C4-2B (cell line): ENCODE results near the gene MLYCD.
"Not testable (repeated sequence)": the region's sequence is repeated elsewhere in the genome, so short reads cannot be mapped to it uniquely, and the experiment has no call there.

Source experiments
- H3K27ac ChIP-seq: fragments of 450-650 bp; 2 replicates; pipeline ENCODE4 v1.5.1; 2017
- ZFX ChIP-seq: fragments of 450-650 bp; IDR thresholded peaks from 2 replicates; pipeline ENCODE4 v1.6.1; 2017
- TF ChIP-seq, protein P1 (sequence below): fragments of 450-650 bp; conservative IDR thresholded peaks from 2 replicates; pipeline ENCODE4 v1.5.1; 2017; ENCODE audit warnings: mild to moderate bottlenecking

MLYCD gene

DNA sequence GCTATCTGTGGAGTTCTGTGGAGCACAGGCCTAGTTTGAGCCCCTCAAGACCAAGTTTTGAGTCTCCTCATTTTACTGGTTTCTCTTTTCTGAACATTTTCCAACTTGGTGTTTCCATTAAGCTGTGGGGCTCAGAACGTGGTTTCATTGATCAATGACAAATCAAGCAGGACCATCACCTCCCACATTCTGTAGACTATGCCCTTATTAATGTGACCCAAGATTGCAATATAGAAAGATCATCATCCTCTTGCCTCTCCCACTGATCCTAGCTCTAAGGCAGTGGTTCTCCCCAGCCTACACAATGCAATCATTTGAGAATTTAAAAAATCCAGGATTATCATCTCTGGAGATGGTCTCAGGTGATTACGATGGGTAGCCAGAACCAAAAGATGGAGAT is 38.4 kb downstream of the MLYCD start:
- H3K27ac ChIP-seq = no peak overlapping the region
- no peak for TF ChIP-seq ZFX

DNA sequence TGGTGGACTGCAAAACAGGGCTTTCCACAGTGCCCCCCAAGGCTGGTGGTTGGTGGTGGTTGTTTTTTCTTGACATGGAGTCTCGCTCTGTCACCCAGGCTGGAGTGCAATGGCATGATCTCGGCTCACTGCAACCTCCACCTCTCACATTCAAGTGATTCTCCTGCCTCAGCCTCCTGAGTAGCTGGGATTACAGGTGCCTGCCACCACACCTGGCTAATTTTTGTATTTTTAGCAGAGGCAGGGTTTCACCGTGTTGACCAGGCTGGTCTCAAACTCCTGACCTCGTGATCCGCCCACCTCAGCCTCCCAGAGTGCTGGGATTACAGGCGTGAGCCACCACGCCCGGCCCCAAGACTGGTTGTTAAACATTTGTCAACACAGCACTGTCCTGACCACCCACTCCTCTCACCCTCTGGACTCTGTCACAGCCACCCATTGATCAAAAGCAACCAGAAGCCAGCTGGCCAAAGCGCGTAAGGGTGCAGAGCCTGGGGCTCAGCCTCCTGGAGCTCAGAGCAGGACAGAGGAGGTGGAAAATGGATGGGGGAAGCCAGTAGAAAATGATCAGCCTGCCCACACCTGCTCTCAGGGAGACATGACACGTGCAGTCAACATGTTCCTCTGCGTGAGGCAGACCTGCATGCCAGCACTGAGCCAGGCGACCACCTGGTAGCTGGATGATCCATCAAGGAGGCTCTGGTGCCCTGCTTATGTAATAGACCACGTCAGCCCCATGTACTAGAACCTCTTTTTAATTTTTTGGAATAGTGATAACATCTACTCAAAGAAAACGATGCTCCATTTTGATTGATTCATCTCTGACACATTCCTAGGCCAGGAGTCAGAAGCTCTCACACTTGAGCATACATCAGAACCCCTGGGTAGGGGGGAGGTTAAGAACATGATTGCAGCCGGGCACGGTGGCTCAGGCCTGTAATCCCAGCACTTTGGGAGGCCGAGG is 39.3 kb downstream of the MLYCD start:
- TF ChIP-seq, protein P1, sequence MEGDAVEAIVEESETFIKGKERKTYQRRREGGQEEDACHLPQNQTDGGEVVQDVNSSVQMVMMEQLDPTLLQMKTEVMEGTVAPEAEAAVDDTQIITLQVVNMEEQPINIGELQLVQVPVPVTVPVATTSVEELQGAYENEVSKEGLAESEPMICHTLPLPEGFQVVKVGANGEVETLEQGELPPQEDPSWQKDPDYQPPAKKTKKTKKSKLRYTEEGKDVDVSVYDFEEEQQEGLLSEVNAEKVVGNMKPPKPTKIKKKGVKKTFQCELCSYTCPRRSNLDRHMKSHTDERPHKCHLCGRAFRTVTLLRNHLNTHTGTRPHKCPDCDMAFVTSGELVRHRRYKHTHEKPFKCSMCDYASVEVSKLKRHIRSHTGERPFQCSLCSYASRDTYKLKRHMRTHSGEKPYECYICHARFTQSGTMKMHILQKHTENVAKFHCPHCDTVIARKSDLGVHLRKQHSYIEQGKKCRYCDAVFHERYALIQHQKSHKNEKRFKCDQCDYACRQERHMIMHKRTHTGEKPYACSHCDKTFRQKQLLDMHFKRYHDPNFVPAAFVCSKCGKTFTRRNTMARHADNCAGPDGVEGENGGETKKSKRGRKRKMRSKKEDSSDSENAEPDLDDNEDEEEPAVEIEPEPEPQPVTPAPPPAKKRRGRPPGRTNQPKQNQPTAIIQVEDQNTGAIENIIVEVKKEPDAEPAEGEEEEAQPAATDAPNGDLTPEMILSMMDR = no peak
- no peak for TF ChIP-seq ZFX
- no peak overlapping the region for H3K27ac ChIP-seq

DNA sequence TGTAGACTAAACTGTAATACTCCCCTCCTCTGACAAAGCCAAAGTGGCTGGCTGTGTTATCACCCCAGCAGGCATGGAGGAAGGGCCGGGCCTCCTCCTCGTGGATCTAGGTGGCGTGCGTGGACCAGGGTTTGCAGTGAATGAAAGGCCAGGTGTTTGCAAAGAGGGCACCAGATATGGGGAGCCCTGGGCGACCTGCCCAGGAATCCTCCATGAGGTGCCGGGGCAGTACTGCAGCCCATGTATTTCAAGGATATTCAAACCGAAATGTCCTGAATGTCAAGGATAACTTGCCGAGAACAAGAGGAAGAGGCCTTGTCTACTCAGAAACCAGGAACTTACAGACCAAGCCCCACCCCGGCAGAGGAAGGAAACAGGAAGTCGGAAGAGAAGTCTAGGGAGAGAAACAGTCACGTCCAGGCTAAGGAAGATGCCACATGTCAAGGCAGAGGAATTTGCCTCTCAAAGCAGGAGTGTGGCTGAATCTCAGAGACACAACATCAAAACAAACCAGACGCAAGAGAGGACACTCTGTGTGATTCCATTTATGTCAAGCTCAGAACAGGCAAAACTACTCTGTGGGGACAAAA is 40.4 kb downstream of the MLYCD start:
- TF ChIP-seq ZFX = no peak
- TF ChIP-seq, protein P1 = no peak
- H3K27ac ChIP-seq = no peak overlapping the region

- H3K27ac ChIP-seq = no peak overlapping the region
- TF ChIP-seq, protein P1 = no peak
- TF ChIP-seq ZFX = no peak
Measured at GRCh38 chr16:83940119-83940518, 41.2 kb downstream of the MLYCD start.

DNA sequence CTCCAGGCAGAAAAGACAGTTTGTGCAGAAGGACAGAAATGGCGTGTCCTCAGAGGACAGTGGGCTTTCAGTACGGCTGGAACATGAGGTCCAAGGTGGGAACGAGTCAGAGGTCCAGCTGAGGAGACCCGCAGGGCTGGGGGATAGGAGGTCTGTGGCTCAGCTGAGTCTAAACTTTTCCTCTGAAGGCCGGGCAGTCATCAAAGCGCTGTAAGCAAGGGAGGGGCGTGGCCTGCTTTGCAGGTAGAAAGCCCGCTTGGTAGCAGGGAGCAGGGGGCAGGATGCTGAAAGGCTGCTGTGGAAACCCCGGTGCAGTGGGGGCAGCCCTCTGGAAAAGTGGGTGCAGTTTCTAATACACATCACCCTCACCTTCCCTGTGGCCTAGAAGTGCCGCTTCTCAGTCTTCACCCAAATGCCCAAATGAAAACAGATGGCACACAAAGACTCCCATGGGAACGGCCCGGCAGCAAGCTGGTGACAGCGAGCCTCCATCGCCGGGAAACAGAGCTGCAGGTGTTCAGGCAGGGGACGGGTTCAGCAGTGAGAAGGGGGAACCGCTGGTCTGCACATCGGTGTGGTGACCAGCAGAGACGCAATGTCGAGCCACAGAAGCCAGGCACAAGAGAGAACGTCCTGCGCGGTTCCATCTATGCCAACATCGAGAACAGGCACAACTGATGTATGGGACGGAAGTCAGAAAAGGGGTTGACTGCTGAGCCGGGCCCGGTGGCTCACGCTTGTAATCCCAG is 41.9 kb downstream of the MLYCD start:
- TF ChIP-seq ZFX = no peak
- TF ChIP-seq, protein P1 = no peak
- H3K27ac ChIP-seq = no peak overlapping the region

GRCh38 chr16:83941546-83941945 is 42.6 kb downstream of the MLYCD start:
- not testable (repeated sequence) for H3K27ac ChIP-seq

DNA sequence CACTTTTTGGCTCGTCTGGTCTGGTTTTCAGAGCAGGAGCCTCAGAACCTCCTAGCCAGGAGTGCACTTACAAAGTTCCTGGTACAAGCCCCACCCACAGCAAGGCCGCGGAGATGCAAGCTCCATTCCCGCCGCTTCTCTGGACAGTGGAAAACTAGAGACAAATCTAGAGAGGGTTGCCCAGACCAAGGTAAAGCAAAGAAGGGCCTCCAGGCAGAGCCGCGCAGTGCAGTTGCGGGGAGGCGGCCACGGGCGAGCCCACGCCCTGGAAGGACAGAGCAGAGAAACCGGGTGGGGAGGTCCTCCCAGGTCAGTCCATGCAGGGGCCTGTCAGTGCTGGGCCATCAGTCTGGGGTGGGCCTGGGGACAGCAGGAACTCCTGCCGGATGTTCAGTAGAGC is 43.2 kb downstream of the MLYCD start:
- H3K27ac ChIP-seq = no peak overlapping the region
- TF ChIP-seq ZFX = no peak
- TF ChIP-seq, protein P1 = no peak
